ENCODE measurements around the gene PCED1B. TPM values are rescaled to one million over a fixed set of nuclear protein-coding genes. Genes with fewer than 3 reads are reported as not detected.
A peak's percentile ranks its signal among the peaks of the same experiment; 100 is the strongest.

The PCED1B gene
- total RNA-seq, 6 experiments from 2014 or later, result 3.3 to 5.4 (median 4.9) TPM

- H3K36me3 Mint-ChIP-seq (ENCODE audit: low read depth), result peaks cover 12% of the 10 kb centered on the region
- peaks cover 7% of the 10 kb centered on the region for H3K9me3 Mint-ChIP-seq
- H3K27ac Mint-ChIP-seq, result peak overlapping the region; percentile 85
- TF ChIP-seq CTCF (IDR thresholded peaks at IDR 0.05), result no peak
- DNase-seq, result peak; percentile 76
- H3K4me3 Mint-ChIP-seq, result peak overlapping the region; percentile 81
- H3K27me3 Mint-ChIP-seq (ENCODE audit: insufficient read depth), result no peaks in the 10 kb centered on the region
- H3K4me1 Mint-ChIP-seq (ENCODE audit: low read depth), result peaks cover 83% of the 10 kb centered on the region
Measured at GRCh38 chr12:47095446-47096236, 16.2 kb downstream of the PCED1B start.

GRCh38 chr12:47097276-47097896, 18.0 kb downstream of the PCED1B start:
- no peaks in the 10 kb centered on the region for H3K27me3 Mint-ChIP-seq (ENCODE audit: insufficient read depth)
- peaks cover 94% of the 10 kb centered on the region for H3K4me1 Mint-ChIP-seq (ENCODE audit: low read depth)
- peak overlapping the region; percentile 76 for H3K27ac Mint-ChIP-seq
- peak; percentile 50 for DNase-seq
- H3K4me3 Mint-ChIP-seq, result peak overlapping the region; percentile 63
- no peak for TF ChIP-seq CTCF (IDR thresholded peaks at IDR 0.05)
- H3K9me3 Mint-ChIP-seq, result no peaks in the 10 kb centered on the region
- H3K36me3 Mint-ChIP-seq (ENCODE audit: low read depth), result no peaks in the 10 kb centered on the region

GRCh38 chr12:47098099-47098498, 18.7 kb downstream of the PCED1B start:
- peaks cover 94% of the 10 kb centered on the region for H3K4me1 Mint-ChIP-seq (ENCODE audit: low read depth)
- no peaks in the 10 kb centered on the region for H3K9me3 Mint-ChIP-seq
- no peaks in the 10 kb centered on the region for H3K27me3 Mint-ChIP-seq (ENCODE audit: insufficient read depth)
- no peak for DNase-seq
- no peak for TF ChIP-seq CTCF (IDR thresholded peaks at IDR 0.05)
- no peaks in the 10 kb centered on the region for H3K36me3 Mint-ChIP-seq (ENCODE audit: low read depth)
- no peak overlapping the region for H3K4me3 Mint-ChIP-seq
- no peak overlapping the region for H3K27ac Mint-ChIP-seq

- H3K4me1 Mint-ChIP-seq (ENCODE audit: low read depth), result peaks cover 91% of the 10 kb centered on the region
- H3K4me3 Mint-ChIP-seq, result no peak overlapping the region
- H3K9me3 Mint-ChIP-seq, result no peaks in the 10 kb centered on the region
- TF ChIP-seq CTCF (IDR thresholded peaks at IDR 0.05), result no peak
- no peaks in the 10 kb centered on the region for H3K36me3 Mint-ChIP-seq (ENCODE audit: low read depth)
- H3K27ac Mint-ChIP-seq, result peak overlapping the region; percentile 62
- no peak for DNase-seq
- no peaks in the 10 kb centered on the region for H3K27me3 Mint-ChIP-seq (ENCODE audit: insufficient read depth)
Measured at GRCh38 chr12:47099610-47100009, 20.2 kb downstream of the PCED1B start.

GRCh38 chr12:47100160-47100559, 20.7 kb downstream of the PCED1B start:
- H3K36me3 Mint-ChIP-seq (ENCODE audit: low read depth), result peaks cover 4% of the 10 kb centered on the region; the same call in 1 of the 2 replicates
- no peaks in the 10 kb centered on the region; the same call in 1 of the 2 replicates for H3K27me3 Mint-ChIP-seq (ENCODE audit: insufficient read depth)
- DNase-seq, result no peak
- no peak for TF ChIP-seq CTCF (IDR thresholded peaks at IDR 0.05)
- peaks cover 88% of the 10 kb centered on the region for H3K4me1 Mint-ChIP-seq (ENCODE audit: low read depth)
- H3K27ac Mint-ChIP-seq, result peak overlapping the region; percentile 51; the same call in 1 of the 2 replicates
- no peak overlapping the region for H3K4me3 Mint-ChIP-seq
- no peaks in the 10 kb centered on the region for H3K9me3 Mint-ChIP-seq

Data from HFFc6 (cell line).